ENCODE data around the gene LHFPL2.
"Not testable (repeated sequence)": the region's sequence is repeated elsewhere in the genome, so short reads cannot be mapped to it uniquely, and the experiment has no call there.

LHFPL2 gene

GRCh38 chr5:78669331-78669730, 20.8 kb upstream of the LHFPL2 start:
- in situ Hi-C loops (cut with MboI; ENCODE audit: low pct_unique_long_range_greater_than_20kb, low sequenced_read_pairs): no loop called here
- DNase-seq: no peak

- in situ Hi-C loops (cut with MboI; ENCODE audit: low pct_unique_long_range_greater_than_20kb, low sequenced_read_pairs): no loop called here
- DNase-seq: no peak
These were observed 19.0 kb upstream of the LHFPL2 start for GRCh38 chr5:78667461-78668103.

GRCh38 chr5:78666975-78667374, 18.4 kb upstream of the LHFPL2 start:
- DNase-seq; in situ Hi-C loops (cut with MboI; ENCODE audit: low pct_unique_long_range_greater_than_20kb, low sequenced_read_pairs): not testable (repeated sequence)

DNA sequence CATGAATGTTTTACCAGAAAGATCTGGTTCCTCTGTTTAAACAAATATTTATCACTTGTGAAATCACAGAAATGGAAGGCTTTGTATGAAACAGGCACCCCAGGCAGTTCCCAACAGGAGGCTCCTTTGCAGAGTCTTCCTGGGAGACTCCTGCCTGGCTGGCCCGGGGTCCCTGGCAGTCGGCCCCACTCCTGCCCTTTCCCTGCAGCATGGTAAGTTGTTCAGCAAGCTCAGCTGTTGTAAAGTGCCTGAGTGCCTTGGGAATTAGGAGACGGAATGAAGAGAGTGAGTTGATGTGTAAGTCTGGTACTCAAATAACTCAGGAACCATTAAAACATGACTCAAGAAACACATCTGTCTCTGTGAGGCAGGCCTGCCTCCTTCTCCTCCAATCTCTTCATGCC, 17.5 kb upstream of the LHFPL2 start:
- no peak for DNase-seq
- in situ Hi-C loops (cut with MboI; ENCODE audit: low pct_unique_long_range_greater_than_20kb, low sequenced_read_pairs): no loop called here

GRCh38 chr5:78665534-78665933, 17.0 kb upstream of the LHFPL2 start:
- in situ Hi-C loops (cut with MboI; ENCODE audit: low pct_unique_long_range_greater_than_20kb, low sequenced_read_pairs): no loop called here
- no peak for DNase-seq

- no peak for DNase-seq
- in situ Hi-C loops (cut with MboI; ENCODE audit: low pct_unique_long_range_greater_than_20kb, low sequenced_read_pairs): no loop called here
These were observed 13.8 kb upstream of the LHFPL2 start for GRCh38 chr5:78662323-78662722.

- no peak for DNase-seq
- in situ Hi-C loops (cut with MboI; ENCODE audit: low pct_unique_long_range_greater_than_20kb, low sequenced_read_pairs): no loop called here
These were observed 13.1 kb upstream of the LHFPL2 start for GRCh38 chr5:78661691-78662090.

DNA sequence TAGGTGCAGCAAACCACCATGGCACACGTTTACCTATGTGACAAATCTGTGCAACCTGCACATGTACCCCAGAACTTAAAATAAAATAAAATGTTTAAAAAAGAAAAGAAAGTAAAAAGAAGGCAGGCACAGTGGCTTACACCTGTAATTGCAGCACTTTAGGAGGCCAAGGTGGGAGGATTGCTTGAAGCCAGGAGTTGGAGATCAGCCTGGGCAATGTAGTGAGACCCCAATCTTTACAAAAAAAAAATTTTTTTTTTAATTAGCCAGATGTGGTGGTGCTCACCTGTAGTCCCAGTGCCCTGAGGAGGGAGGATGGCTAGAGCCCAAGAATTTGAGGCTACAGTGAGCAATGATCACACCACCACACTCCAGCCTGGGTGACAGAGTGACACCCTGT, 12.5 kb upstream of the LHFPL2 start:
- DNase-seq: no peak
- in situ Hi-C loops (cut with MboI; ENCODE audit: low pct_unique_long_range_greater_than_20kb, low sequenced_read_pairs): no loop called here

DNA sequence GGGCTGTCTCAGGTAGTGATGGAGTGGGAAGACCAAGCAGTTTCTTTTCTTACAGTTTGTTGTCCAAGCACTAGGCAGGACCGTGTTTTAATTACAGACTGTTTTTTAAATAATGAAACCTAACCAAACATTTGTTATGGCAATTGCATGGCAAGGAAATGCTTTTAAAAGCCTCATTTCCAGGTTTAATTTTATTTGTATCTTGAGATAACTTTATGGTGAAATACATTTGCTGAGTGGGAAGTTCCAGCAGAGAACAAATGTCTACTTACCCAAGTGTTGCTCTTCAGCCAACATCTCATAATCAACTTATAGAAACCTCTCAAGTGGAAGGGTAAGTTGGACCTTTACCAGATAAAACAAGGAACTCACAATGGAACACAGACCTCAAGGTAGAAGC, 11.8 kb upstream of the LHFPL2 start:
- in situ Hi-C loops (cut with MboI; ENCODE audit: low pct_unique_long_range_greater_than_20kb, low sequenced_read_pairs): no loop called here
- DNase-seq: no peak

DNA sequence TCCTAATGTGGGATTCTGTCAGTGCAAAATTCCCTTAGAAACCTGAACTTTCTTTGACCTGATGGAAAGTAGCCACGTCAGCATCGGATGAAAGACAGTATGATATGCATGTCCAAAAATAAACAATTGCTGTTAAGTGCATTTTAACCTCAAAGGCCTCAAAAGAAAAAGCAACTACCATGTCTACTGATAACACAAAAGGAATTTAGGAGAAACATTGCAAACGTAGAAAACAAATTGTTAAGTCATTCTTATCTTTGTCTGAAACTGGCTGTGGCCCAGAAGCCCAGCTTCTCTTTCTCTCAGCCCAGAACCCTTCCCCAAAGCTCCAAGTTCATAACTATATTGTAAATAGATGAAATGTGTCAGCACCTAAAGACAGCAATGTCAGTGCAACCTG, 11.1 kb upstream of the LHFPL2 start:
- no peak for DNase-seq
- in situ Hi-C loops (cut with MboI; ENCODE audit: low pct_unique_long_range_greater_than_20kb, low sequenced_read_pairs): no loop called here

- in situ Hi-C loops (cut with MboI; ENCODE audit: low pct_unique_long_range_greater_than_20kb, low sequenced_read_pairs): no loop called here
- no peak for DNase-seq
These were observed 10.5 kb upstream of the LHFPL2 start for GRCh38 chr5:78659114-78659513.

DNA sequence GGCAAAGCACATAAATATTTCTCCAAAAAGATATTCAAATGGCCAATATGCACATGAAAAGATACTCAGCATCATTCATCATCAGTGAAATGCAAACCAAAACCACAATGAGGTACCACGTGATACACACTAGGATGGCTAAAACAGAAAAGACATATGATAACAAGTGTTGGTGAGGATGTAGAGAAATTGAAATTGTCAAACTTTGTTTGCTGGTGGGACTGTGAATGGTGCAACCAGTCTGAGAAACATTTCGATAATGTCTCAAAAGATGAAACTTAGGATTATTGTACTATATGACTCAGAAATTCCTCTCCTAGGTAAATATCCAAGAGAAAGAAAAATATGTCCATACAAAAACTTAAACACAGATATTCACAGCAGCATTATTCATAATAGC, 8.6 kb upstream of the LHFPL2 start:
- in situ Hi-C loops (cut with MboI; ENCODE audit: low pct_unique_long_range_greater_than_20kb, low sequenced_read_pairs): no loop called here

GRCh38 chr5:78655746-78656290, 7.2 kb upstream of the LHFPL2 start:
- DNase-seq: no peak
- in situ Hi-C loops (cut with MboI; ENCODE audit: low pct_unique_long_range_greater_than_20kb, low sequenced_read_pairs): no loop called here

More for the DNA sequence above, 8.6 kb upstream of the LHFPL2 start:
- no peak for DNase-seq

GRCh38 chr5:78654386-78654785, 5.8 kb upstream of the LHFPL2 start:
- in situ Hi-C loops (cut with MboI; ENCODE audit: low pct_unique_long_range_greater_than_20kb, low sequenced_read_pairs): no loop called here

DNA sequence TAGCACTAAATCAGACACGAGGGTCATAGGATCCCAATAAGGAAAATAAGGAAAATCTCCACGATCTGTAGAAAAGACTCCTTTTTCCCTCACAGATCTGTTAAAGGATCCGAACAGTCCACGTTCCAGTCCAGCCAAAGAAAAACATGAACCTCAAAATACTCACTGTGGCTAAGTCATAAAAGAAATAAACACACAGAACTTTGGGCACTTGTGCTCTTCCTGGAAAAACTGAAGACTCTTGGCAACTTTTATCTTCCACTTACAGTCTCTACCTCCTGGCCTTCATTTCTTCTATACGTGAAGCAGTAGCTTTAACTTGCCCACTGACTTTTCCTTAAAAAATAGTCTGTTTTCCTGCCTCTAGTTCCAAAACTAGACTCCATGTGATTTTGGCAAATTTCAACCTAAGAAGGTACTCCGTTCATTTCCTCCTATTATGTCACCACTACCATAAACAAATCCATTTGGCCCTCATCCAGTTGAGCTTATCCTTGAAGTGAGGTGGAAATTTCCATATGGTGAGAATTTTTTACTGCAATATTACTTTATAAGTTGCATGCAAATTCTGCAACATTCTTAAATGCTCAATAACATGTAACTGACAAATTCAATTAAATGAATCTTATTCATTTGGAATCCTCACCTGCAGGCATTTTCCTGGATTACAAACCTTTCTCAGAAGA, 5.3 kb upstream of the LHFPL2 start:
- in situ Hi-C loops (cut with MboI; ENCODE audit: low pct_unique_long_range_greater_than_20kb, low sequenced_read_pairs): no loop called here
- no peak for DNase-seq

More at GRCh38 chr5:78654386-78654785, 5.8 kb upstream of the LHFPL2 start:
- DNase-seq: no peak

DNA sequence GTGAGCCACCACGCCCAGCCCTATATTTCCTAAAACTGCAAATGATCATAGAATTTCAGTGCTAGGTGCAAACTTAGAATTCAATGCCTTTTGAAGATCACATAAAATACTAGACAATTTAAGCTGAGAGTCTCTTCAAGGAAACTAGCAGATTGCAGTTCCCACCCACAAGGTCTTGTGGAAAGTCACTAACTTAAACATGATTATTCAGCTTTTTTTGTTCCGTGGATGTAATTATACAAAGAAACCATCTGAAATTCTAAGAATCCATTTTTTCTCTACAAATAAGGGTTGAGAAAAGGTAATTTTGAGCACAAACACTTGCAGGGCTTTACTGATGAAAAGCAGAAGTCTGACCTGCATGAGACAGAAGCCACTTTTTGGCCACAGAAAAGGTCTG, 4.5 kb upstream of the LHFPL2 start:
- in situ Hi-C loops (cut with MboI; ENCODE audit: low pct_unique_long_range_greater_than_20kb, low sequenced_read_pairs): no loop called here

GRCh38 chr5:78651468-78651867, 2.9 kb upstream of the LHFPL2 start:
- in situ Hi-C loops (cut with MboI; ENCODE audit: low pct_unique_long_range_greater_than_20kb, low sequenced_read_pairs): no loop called here

More for the DNA sequence above, 4.5 kb upstream of the LHFPL2 start:
- DNase-seq: no peak

DNA sequence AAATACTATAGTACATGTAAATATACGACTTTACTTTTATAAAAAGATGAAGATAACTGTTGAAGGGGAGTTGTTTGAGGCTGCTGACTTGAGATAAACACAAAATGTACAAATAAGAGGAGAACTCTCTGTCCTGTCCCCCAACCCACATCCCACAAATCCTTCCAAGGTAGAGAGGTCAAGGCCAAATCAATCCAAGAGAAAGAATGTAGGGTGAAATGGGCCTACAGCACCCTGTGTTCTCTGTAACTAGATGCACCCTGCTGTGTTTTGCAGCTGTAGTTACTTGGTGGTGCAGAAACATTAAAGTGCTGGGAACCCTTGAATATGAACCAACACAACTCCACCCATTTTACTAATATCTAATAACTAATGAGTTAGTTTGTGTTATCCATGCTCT, 2.0 kb upstream of the LHFPL2 start:
- in situ Hi-C loops (cut with MboI; ENCODE audit: low pct_unique_long_range_greater_than_20kb, low sequenced_read_pairs): no loop called here
- no peak for DNase-seq

More at GRCh38 chr5:78651468-78651867, 2.9 kb upstream of the LHFPL2 start:
- no peak for DNase-seq

- in situ Hi-C loops (cut with MboI; ENCODE audit: low pct_unique_long_range_greater_than_20kb, low sequenced_read_pairs): no loop called here
- no peak for DNase-seq
These were observed 1.4 kb upstream of the LHFPL2 start for GRCh38 chr5:78649861-78650496.

- no peak for DNase-seq
- in situ Hi-C loops (cut with MboI; ENCODE audit: low pct_unique_long_range_greater_than_20kb, low sequenced_read_pairs): no loop called here
These were observed 681 bp upstream of the LHFPL2 start for GRCh38 chr5:78649211-78649695.

Data from KBM-7 (cell line).